Naive B cell (primary cell): Measurements from ENCODE around the gene STRN4. TPM values are rescaled to one million over a fixed set of nuclear protein-coding genes. Genes with fewer than 3 reads are reported as not detected.
"Not testable (repeated sequence)": the region's sequence is repeated elsewhere in the genome, so short reads cannot be mapped to it uniquely, and the experiment has no call there.

ENCODE experiments used
- ATAC-seq, 2 donors: fragments of 150-1000 bp; cut with Tn5 transposase; 2 replicates each; pipeline ENCODE4 v1.10.0; 2021; ENCODE audit warnings: low read depth in 2 of 2, mild to moderate bottlenecking in 2 of 2, moderate library complexity in 2 of 2
- DNase-seq: peaks from one replicate; pipeline ENCODE4 v3.0.0; 2022
- H3K27ac Mint-ChIP-seq, 6 donors: one replicate each; pipeline ENCODE4 v1.8.0; 2020 to 2022; ENCODE audit warnings: mild to moderate bottlenecking in 6 of 6, mixed read lengths in 6 of 6, moderate library complexity in 5 of 6, inconsistent platforms in 2 of 6
- H3K27me3 Mint-ChIP-seq, 3 donors: one replicate each; pipeline ENCODE4 v1.8.0; 2021 to 2022; ENCODE audit warnings: mixed read lengths in 3 of 3, mild to moderate bottlenecking in 1 of 3
- H3K36me3 Mint-ChIP-seq, 2 donors: one replicate each; pipeline ENCODE4 v1.8.0; 2020 to 2022; ENCODE audit warnings: mixed read lengths in 2 of 2, inconsistent platforms in 1 of 2, mild to moderate bottlenecking in 1 of 2
- H3K4me1 Mint-ChIP-seq, 3 donors: one replicate each; pipeline ENCODE4 v1.8.0; 2020 to 2022; ENCODE audit warnings: mixed read lengths in 3 of 3, inconsistent platforms in 1 of 3, mild to moderate bottlenecking in 1 of 3, moderate library complexity in 1 of 3
- H3K4me3 Mint-ChIP-seq, 8 donors: one replicate each; pipeline ENCODE4 v1.8.0; 2020 to 2022; ENCODE audit warnings: mild to moderate bottlenecking in 8 of 8, mixed read lengths in 8 of 8, moderate library complexity in 8 of 8, inconsistent platforms in 2 of 8
- H3K9me3 Mint-ChIP-seq, 7 donors: one replicate each; pipeline ENCODE4 v1.8.0; 2020 to 2022; ENCODE audit warnings: mixed read lengths in 7 of 7, mild to moderate bottlenecking in 5 of 7, inconsistent platforms in 2 of 7, moderate library complexity in 1 of 7
- polyA plus RNA-seq, 6 donors: library from polyadenylated mRNA; unstranded; fragments of 300-500 nt; fragmentation: Illumina TruSeq; gene quantifications; one replicate each; pipeline ENCODE4 v1.2.3, GENCODE V29; 2021; ENCODE audit warnings: low read depth in 6 of 6

STRN4 gene
- polyA plus RNA-seq, 6 donors from 2014 or later, result 6.0 to 38.0 (median 15.5) TPM

GRCh38 chr19:46715975-46716671 is 30.1 kb downstream of the STRN4 start:
- H3K36me3 Mint-ChIP-seq, result peaks cover 0 to 9% of the 10 kb centered on the region in 2 donors
- H3K27ac Mint-ChIP-seq, result peak overlapping the region; percentile 84 to 99 (median 96)
- ATAC-seq (no peak), DNase-seq (no peak)
- no peaks in the 10 kb centered on the region for H3K27me3 Mint-ChIP-seq
- H3K4me1 Mint-ChIP-seq, result peaks cover 46 to 75% (median 65%) of the 10 kb centered on the region in 3 donors
- peak overlapping the region; percentile 92 to 99 (median 96) for H3K4me3 Mint-ChIP-seq
- H3K9me3 Mint-ChIP-seq, result no peaks in the 10 kb centered on the region

DNA sequence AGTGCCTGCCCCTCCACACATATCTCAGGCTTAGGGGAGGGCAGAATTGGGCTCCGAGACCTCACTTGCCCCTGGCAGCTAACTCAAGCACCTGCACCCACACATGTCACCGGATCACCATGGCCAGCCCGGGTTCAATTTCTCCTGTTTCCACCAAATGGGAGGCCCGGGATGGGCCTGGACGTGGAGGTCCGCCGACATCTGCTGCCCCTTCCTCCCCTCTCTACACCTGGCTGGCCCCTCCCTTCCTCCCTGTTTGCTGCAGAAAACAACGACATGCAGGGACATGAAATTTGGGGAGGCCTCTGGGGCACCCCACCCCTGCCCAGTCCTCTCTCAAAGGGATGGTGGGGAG is 30.7 kb downstream of the STRN4 start:
- Mint-ChIP-seq H3K4me1 (peaks cover 45 to 75% (median 60%) of the 10 kb centered on the region in 3 donors), H3K27ac (peak overlapping the region; percentile 84 to 98 (median 95)), H3K36me3 (peaks cover 0 to 9% of the 10 kb centered on the region in 2 donors), H3K4me3 (peak overlapping the region; percentile 92 to 99 (median 96)), H3K27me3 (no peaks in the 10 kb centered on the region), H3K9me3 (no peaks in the 10 kb centered on the region)
- ATAC-seq (no peak), DNase-seq (no peak)

GRCh38 chr19:46714444-46715106 is 31.7 kb downstream of the STRN4 start:
- H3K36me3 Mint-ChIP-seq, result peaks cover 0 to 9% of the 10 kb centered on the region in 2 donors
- H3K9me3 Mint-ChIP-seq, result no peaks in the 10 kb centered on the region
- peak; percentile 56 to 57 for ATAC-seq
- H3K27ac Mint-ChIP-seq, result peak overlapping the region; percentile 84 to 98 (median 96)
- peaks cover 46 to 70% (median 51%) of the 10 kb centered on the region in 3 donors for H3K4me1 Mint-ChIP-seq
- peak overlapping the region; percentile 92 to 99 (median 96) for H3K4me3 Mint-ChIP-seq
- no peaks in the 10 kb centered on the region for H3K27me3 Mint-ChIP-seq
- DNase-seq, result peak; percentile 77

DNA sequence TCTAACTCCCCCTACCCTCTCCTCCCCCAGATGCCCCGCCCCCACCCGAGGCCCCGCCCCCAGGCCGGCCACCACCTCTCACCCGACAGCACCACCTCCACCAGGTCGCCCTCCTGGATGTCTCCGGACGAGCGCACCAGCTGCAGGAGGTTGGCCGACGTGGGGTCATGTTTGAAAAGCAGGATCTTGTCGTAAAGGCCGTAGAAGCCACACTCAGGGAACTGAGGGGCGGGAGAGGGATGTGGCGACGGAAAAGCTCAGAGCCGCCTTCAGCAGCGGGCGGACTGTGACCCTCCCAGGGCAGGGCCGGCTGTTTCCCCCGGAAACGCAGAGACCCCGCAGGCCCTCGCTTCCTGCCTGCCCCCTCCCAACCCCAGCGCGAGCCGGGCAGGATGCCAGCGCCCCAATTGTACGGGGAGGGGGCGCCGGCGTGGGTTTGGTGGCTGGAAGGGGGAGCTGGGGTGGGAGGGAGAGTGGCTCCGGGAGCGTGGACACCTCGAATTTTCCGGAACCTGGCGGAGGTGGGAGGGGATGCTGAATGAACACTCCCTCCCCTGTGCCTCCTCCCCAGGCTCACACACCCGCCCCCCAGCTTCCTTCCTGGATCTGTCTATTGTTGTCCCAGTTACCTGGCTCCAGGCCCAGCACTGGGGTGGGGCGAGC is 32.3 kb downstream of the STRN4 start:
- Mint-ChIP-seq H3K4me3 (peak overlapping the region; percentile 92 to 99 (median 96)), H3K4me1 (peaks cover 40 to 63% (median 45%) of the 10 kb centered on the region in 3 donors), H3K27ac (peak overlapping the region; percentile 84 to 98 (median 96)), H3K27me3 (no peaks in the 10 kb centered on the region), H3K36me3 (peaks cover 0 to 9% of the 10 kb centered on the region in 2 donors), H3K9me3 (no peaks in the 10 kb centered on the region)
- peak; percentile 18 to 25 for ATAC-seq
- peak; percentile 59 for DNase-seq

DNA sequence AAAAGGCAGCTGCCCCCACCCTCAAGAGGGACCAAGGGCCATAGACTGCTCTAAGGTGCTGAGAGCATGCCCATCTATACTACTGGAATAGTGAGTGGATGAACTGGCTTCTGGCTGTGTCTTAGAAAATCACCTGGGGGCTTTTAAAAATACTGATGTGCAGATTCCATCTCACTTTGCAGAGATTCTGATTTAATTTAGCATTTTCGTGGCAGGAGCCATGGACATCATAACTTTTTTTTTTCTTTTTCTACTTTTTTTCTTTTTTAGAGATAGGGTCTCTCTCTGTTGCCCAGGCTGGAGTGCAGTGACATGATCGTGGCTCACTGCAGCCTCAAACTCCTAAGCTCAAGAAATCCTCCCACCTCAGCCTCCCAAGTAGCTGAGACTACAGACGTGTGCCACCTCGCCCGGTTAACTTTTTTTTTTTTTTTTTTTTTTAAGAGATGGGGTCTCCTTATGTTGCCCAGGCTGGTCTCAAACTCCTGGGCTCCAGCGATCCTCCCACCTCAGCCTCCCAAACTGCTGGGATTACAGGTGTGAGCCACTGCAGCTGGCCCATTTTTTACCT is 33.4 kb downstream of the STRN4 start:
- Mint-ChIP-seq H3K4me3 (peak overlapping the region; percentile 71 to 99 (median 96)), H3K4me1 (peaks cover 31 to 53% (median 34%) of the 10 kb centered on the region in 3 donors), H3K27ac (peak overlapping the region in 5 of 6 donors; percentile 27 to 89 (median 84))
- not testable (repeated sequence) for H3K36me3 Mint-ChIP-seq, H3K27me3 Mint-ChIP-seq, ATAC-seq, H3K9me3 Mint-ChIP-seq, DNase-seq

DNA sequence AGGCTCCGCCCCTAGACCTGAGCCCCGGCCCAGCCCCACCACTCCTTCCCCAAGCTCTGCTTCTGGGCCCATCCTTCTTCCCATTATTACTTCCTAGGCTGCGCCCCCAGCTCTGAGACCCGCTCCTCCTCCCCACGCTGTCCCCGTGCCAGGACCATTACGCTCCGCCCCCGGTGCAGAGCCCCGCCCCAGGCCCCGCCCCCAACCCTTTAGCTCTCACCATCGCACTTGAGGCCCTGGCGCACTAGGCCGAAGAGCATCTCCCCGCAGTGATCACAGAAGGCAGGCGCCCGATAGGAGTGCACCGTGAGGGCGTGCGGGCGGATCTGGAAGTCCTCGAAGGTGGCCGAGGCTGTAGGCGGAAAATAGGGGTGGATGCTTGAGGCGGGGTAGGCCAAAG is 35.6 kb downstream of the STRN4 start:
- DNase-seq, result no peak
- H3K36me3 Mint-ChIP-seq, result peaks cover 6 to 8% of the 10 kb centered on the region in 2 donors

DNA sequence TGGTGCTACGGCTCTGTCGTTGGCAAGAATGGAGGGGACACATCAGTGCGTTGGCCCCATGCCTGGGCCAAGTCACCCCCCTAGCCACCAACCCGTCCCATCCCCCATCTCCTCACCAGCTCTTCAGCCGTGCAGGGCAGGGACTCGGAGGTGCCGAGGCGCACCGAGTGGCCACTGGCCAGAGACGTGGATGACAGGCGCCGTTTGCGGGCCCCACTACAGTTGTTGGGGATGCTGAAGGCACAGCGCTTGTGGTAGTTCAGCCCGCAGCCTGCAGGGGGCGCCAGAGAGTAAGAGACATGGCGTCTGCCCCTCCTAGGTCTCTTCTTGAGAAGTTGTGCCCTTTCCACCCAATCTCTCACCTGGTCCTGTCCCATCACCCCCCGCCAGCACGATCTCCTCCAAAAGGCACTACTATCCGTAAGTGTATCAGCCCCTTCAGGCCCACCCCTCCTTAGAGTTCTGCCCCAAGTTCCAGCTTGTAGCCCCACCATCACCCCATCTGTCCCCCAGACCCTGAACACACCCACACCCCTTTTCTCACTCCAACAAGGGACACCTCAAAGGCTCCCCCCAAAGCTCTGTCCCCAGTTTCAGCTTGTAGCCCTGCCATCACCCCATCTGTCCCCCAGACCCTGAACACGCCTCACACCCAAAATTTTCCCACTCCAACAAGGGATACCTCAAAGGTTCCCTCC is 41.7 kb downstream of the STRN4 start:
- ATAC-seq (peak; percentile 94 to 96), DNase-seq (peak; percentile 76)
- Mint-ChIP-seq H3K9me3 (no peaks in the 10 kb centered on the region), H3K4me1 (peaks cover 16 to 22% (median 17%) of the 10 kb centered on the region in 3 donors), H3K27me3 (no peaks in the 10 kb centered on the region), H3K4me3 (no peak overlapping the region), H3K36me3 (peaks cover 6 to 13% of the 10 kb centered on the region in 2 donors), H3K27ac (peak overlapping the region; percentile 40 to 99 (median 92))

More for the DNA sequence above, 35.6 kb downstream of the STRN4 start:
- peaks cover 22 to 48% (median 34%) of the 10 kb centered on the region in 3 donors for H3K4me1 Mint-ChIP-seq
- no peaks in the 10 kb centered on the region for H3K27me3 Mint-ChIP-seq
- peak overlapping the region in 1 of 8 donors; percentile 15 for H3K4me3 Mint-ChIP-seq
- H3K9me3 Mint-ChIP-seq, result no peaks in the 10 kb centered on the region
- ATAC-seq, result no peak
- H3K27ac Mint-ChIP-seq, result peak overlapping the region in 2 of 6 donors; percentile 41 to 69

DNA sequence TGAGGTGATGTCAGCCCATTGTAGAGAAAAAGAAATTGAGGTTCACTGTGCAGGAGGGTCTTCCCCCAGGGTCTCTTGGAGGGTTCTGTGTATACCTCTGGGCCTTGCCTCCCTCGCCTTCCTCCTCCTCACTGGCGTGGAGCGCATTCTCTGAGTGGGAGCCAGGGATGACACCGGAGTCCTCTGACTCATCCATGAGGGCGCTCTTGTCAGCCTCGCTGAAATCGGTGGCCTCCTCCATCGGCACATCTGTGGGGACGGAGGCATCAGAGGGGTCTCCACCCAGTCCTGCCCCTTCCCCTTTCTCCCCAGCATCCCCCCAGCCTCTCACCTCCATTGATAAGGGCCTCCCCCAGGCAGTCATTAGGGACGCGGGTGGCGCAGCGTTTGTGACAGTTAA is 45.5 kb downstream of the STRN4 start:
- Mint-ChIP-seq H3K4me1 (peaks cover 11 to 23% (median 12%) of the 10 kb centered on the region in 3 donors), H3K9me3 (no peaks in the 10 kb centered on the region), H3K27ac (peak overlapping the region in 2 of 6 donors; percentile 47 to 87), H3K36me3 (peaks cover 4 to 14% of the 10 kb centered on the region in 2 donors), H3K27me3 (no peaks in the 10 kb centered on the region), H3K4me3 (no peak overlapping the region)
- DNase-seq, result no peak
- ATAC-seq, result no peak

DNA sequence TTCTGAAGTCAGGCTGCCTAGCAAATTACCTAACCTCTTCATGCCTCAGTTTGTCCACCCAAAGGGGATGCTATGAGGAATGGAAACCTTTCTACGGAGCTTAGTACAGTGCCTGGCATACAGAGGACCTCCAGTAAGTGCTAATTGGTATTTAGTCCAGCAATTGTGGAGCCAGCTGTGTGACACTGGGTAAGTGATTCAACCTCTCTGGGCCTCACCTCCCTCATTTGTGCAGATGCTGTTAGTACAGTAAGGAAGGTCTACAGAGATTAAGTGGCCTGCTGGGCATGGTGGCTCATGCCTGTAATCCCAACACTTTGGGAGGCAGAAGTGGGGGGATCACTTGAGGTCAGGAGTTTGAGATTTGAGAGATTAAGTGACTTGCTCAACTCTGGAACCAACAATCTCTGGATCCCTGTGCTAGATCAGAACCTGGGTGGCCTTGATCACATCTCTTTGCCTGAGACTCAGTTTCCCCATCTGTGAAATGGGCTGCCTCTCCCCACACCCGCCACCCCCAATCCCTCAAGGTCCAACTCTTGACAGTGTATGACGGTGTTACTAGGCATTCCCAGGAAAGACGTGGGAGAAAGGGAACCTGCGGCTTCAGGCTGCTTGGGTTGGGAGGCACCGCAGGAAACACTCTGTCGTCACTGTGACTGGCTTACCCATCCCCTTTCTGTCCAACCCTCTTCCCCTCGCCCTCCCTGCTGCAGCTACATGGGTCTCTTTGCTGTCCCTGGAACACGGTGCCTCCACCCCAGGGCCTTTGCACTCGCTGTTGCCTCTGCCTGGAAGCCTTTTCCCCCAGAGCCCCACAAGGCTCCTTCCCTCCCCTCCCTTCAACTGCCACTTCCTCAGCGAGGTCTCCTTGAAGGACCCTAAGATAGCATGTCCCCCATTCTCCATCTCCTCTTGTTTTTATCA is 47.6 kb downstream of the STRN4 start:
- Mint-ChIP-seq H3K4me1 (peaks cover 0 to 10% (median 4%) of the 10 kb centered on the region in 3 donors), H3K9me3 (no peaks in the 10 kb centered on the region), H3K27ac (no peak overlapping the region), H3K27me3 (no peaks in the 10 kb centered on the region), H3K36me3 (peaks cover 4 to 21% of the 10 kb centered on the region in 2 donors), H3K4me3 (no peak overlapping the region)
- ATAC-seq (no peak), DNase-seq (no peak)

- Mint-ChIP-seq H3K9me3 (no peaks in the 10 kb centered on the region), H3K27ac (no peak overlapping the region), H3K36me3 (peaks cover 9 to 29% of the 10 kb centered on the region in 2 donors), H3K4me1 (peaks cover 0 to 16% (median 11%) of the 10 kb centered on the region in 3 donors), H3K27me3 (no peaks in the 10 kb centered on the region), H3K4me3 (no peak overlapping the region)
- ATAC-seq (peak in 1 of 2 donors; percentile 37), DNase-seq (no peak)
Observed at GRCh38 chr19:46697204-46697960, 48.9 kb downstream of the STRN4 start.

- Mint-ChIP-seq H3K27me3 (no peaks in the 10 kb centered on the region), H3K36me3 (peaks cover 14 to 35% of the 10 kb centered on the region in 2 donors), H3K9me3 (no peaks in the 10 kb centered on the region), H3K27ac (peak overlapping the region in 1 of 6 donors; percentile 58), H3K4me3 (no peak overlapping the region), H3K4me1 (peaks cover 0 to 18% (median 12%) of the 10 kb centered on the region in 3 donors)
- no peak for DNase-seq
- ATAC-seq, result no peak
Observed at GRCh38 chr19:46696866-46697203, 49.4 kb downstream of the STRN4 start.
